ENCODE data around the gene IGF2BP1. TPM values are rescaled to one million over a fixed set of nuclear protein-coding genes. Genes with fewer than 3 reads are reported as not detected.
"Not testable (repeated sequence)": the region's sequence is repeated elsewhere in the genome, so short reads cannot be mapped to it uniquely, and the experiment has no call there.

The IGF2BP1 gene
- total RNA-seq, 2 experiments from 2014 or later, result not detected

- Mint-ChIP-seq H3K9me3 (no peaks in the 10 kb centered on the region), H3K27ac (no peak overlapping the region), H3K27me3 (peaks cover 26% of the 10 kb centered on the region), H3K36me3 (ENCODE audit: low read depth) (no peaks in the 10 kb centered on the region), H3K4me3 (no peak overlapping the region), H3K4me1 (peaks cover 2% of the 10 kb centered on the region)
- ChIA-PET POLR2A (no interaction called here), CTCF (no interaction called here)
- no peak for DNase-seq
Measured at GRCh38 chr17:49086649-49087048, 89.5 kb downstream of the IGF2BP1 start.

- ChIA-PET POLR2A (no interaction called here), CTCF (no interaction called here)
- H3K36me3 Mint-ChIP-seq (ENCODE audit: low read depth), result no peaks in the 10 kb centered on the region
- no peak overlapping the region for H3K27ac Mint-ChIP-seq
- no peak overlapping the region for H3K4me3 Mint-ChIP-seq
- peaks cover 2% of the 10 kb centered on the region for H3K4me1 Mint-ChIP-seq
- peaks cover 26% of the 10 kb centered on the region for H3K27me3 Mint-ChIP-seq
- DNase-seq, result no peak
- H3K9me3 Mint-ChIP-seq, result no peaks in the 10 kb centered on the region
Measured at GRCh38 chr17:49089094-49089493, 91.9 kb downstream of the IGF2BP1 start.

GRCh38 chr17:49090878-49091594 is 93.9 kb downstream of the IGF2BP1 start:
- no peak overlapping the region for H3K27ac Mint-ChIP-seq
- H3K4me1 Mint-ChIP-seq, result peaks cover 2% of the 10 kb centered on the region
- POLR2A ChIA-PET, result no interaction called here

DNA sequence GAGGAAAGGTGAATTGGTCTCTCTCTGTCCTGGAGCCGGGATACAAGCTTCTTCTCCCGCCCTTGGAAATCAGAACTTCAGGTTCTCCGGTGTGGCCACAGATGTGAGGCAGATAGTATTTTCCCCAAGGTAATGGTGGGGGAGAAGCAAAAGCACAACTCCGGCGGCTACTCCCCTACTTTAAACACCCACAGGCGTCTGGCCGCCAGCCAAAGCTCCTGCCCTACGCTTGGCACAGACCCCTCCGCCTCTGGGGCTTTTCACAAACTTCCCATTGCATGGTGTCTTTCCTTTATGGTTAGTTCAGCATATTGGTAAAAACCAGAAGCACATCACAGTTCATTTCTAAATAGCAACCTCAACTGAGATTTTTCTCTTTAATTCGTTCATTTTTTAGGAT is 95.9 kb downstream of the IGF2BP1 start:
- POLR2A ChIA-PET, result no interaction called here
- H3K27me3 Mint-ChIP-seq, result peaks cover 4% of the 10 kb centered on the region
- CTCF ChIA-PET, result no interaction called here
- no peak overlapping the region for H3K27ac Mint-ChIP-seq
- no peak overlapping the region for H3K4me3 Mint-ChIP-seq
- no peaks in the 10 kb centered on the region for H3K9me3 Mint-ChIP-seq
- H3K4me1 Mint-ChIP-seq, result no peaks in the 10 kb centered on the region
- H3K36me3 Mint-ChIP-seq (ENCODE audit: low read depth), result no peaks in the 10 kb centered on the region
- no peak for DNase-seq

More at GRCh38 chr17:49090878-49091594, 93.9 kb downstream of the IGF2BP1 start:
- no peak overlapping the region for H3K4me3 Mint-ChIP-seq
- peaks cover 17% of the 10 kb centered on the region for H3K27me3 Mint-ChIP-seq
- H3K9me3 Mint-ChIP-seq, result no peaks in the 10 kb centered on the region
- no peak for DNase-seq
- CTCF ChIA-PET, result no interaction called here
- no peaks in the 10 kb centered on the region for H3K36me3 Mint-ChIP-seq (ENCODE audit: low read depth)

DNA sequence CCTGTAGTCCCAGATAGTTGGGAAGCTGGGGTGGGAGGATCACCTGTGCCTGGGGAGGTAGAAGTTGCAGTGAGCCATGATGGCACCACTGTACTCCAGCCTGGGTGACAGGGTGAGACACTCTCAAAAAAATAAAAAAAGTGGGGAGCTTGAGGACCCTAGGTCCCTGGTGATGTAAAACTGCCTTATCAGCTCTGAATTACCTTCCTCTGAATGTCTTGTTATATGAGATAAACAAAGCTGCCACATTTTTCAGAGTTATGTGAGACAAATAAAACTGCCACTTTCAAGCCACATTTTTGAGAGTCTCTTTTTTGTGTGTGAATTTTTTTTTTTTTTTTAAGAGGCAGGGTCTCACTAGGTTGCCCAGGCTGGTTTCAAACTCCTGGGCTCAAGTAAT is 103.4 kb downstream of the IGF2BP1 start:
- POLR2A ChIA-PET, result no interaction called here
- CTCF ChIA-PET, result no interaction called here

GRCh38 chr17:49101054-49101534 is 103.9 kb downstream of the IGF2BP1 start:
- CTCF ChIA-PET, result no interaction called here

More for the DNA sequence above, 103.4 kb downstream of the IGF2BP1 start:
- no peak overlapping the region for H3K4me3 Mint-ChIP-seq
- peaks cover 8% of the 10 kb centered on the region for H3K27me3 Mint-ChIP-seq
- no peak for DNase-seq
- no peaks in the 10 kb centered on the region for H3K4me1 Mint-ChIP-seq
- H3K36me3 Mint-ChIP-seq (ENCODE audit: low read depth), result no peaks in the 10 kb centered on the region
- H3K9me3 Mint-ChIP-seq, result no peaks in the 10 kb centered on the region
- no peak overlapping the region for H3K27ac Mint-ChIP-seq

GRCh38 chr17:49103360-49103759 is 106.2 kb downstream of the IGF2BP1 start:
- POLR2A ChIA-PET; H3K4me1 Mint-ChIP-seq; CTCF ChIA-PET; H3K4me3 Mint-ChIP-seq; H3K9me3 Mint-ChIP-seq; H3K36me3 Mint-ChIP-seq (ENCODE audit: low read depth); DNase-seq; H3K27ac Mint-ChIP-seq: not testable (repeated sequence)
- H3K27me3 Mint-ChIP-seq, result peaks cover 16% of the 10 kb centered on the region

More at GRCh38 chr17:49101054-49101534, 103.9 kb downstream of the IGF2BP1 start:
- no peaks in the 10 kb centered on the region for H3K9me3 Mint-ChIP-seq
- H3K36me3 Mint-ChIP-seq (ENCODE audit: low read depth), result no peaks in the 10 kb centered on the region
- H3K4me3 Mint-ChIP-seq, result no peak overlapping the region
- POLR2A ChIA-PET, result no interaction called here
- H3K27me3 Mint-ChIP-seq, result peaks cover 11% of the 10 kb centered on the region
- no peak overlapping the region for H3K27ac Mint-ChIP-seq
- no peak for DNase-seq
- H3K4me1 Mint-ChIP-seq, result no peaks in the 10 kb centered on the region

DNA sequence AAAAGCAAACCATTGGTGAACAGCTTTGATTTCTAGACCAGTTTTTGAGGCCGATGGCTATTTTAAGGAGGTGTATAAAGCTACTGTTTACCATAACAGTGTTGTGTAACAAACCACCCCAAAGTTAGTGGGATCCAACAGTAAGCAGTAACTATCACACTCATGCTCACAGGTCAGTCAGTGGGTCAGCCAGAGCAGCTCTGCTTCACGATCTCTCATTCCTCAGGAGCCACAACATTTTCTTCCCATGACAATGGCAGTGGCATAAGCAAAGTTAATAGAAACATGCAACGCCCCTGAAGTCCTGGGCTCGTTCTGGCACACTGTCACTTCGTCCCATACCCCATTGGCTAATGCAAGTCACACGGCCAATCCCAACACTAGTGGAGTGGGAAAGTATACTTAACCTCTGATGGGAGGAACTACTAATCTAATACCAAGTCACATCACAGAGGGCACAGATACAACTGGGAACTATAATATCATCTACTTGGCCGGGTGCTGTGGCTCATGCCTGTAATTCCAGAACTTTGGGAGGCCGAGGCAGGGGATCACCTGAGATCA is 107.4 kb downstream of the IGF2BP1 start:
- no peaks in the 10 kb centered on the region for H3K4me1 Mint-ChIP-seq
- ChIA-PET POLR2A (no interaction called here), CTCF (interaction anchor here (1.0 kb wide), 1 partner anchor 11 kb away, joined by 3 read pairs; no protein-coding TSS in a partner anchor)
- H3K9me3 Mint-ChIP-seq, result no peaks in the 10 kb centered on the region
- H3K27ac Mint-ChIP-seq, result no peak overlapping the region
- H3K4me3 Mint-ChIP-seq, result no peak overlapping the region
- H3K36me3 Mint-ChIP-seq (ENCODE audit: low read depth), result no peaks in the 10 kb centered on the region
- peaks cover 19% of the 10 kb centered on the region for H3K27me3 Mint-ChIP-seq
- DNase-seq, result no peak

Other genes with a start within 250 kb of the IGF2BP1 start
- gene TTLL6, start 180.2 kb upstream of the IGF2BP1 start, total RNA-seq, result not detected
- gene CALCOCO2, start 166.3 kb upstream of the IGF2BP1 start, total RNA-seq, result 100 to 1,000 TPM; 162 to 176 TPM
- 10 to 100 TPM; 55.6 to 61.2 TPM for gene ATP5MC1, start 104.6 kb upstream of the IGF2BP1 start, total RNA-seq
- 10 to 100 TPM; 83.3 to 85.1 TPM for gene UBE2Z, start 89.0 kb upstream of the IGF2BP1 start, total RNA-seq
- gene SNF8, start 52.5 kb upstream of the IGF2BP1 start, total RNA-seq, result 10 to 100 TPM; 94.9 to 97.9 TPM
- not detected for gene GIP, start 28.8 kb upstream of the IGF2BP1 start, total RNA-seq
- gene B4GALNT2, start 135.4 kb downstream of the IGF2BP1 start, total RNA-seq, result not detected
- gene GNGT2, start 213.2 kb downstream of the IGF2BP1 start, total RNA-seq, result 10 to 100 TPM; 22.7 to 23.8 TPM
- 10 to 100 TPM; 46.3 to 48.2 TPM for gene ABI3, start 213.3 kb downstream of the IGF2BP1 start, total RNA-seq
- gene PHOSPHO1, start 233.4 kb downstream of the IGF2BP1 start, total RNA-seq, result not detected